Measurements from ENCODE around the gene STOML2.

The STOML2 gene

GRCh38 chr9:35071814-35072460 is 31.0 kb downstream of the STOML2 start:
- peak; percentile 91 for DNase-seq

- peak; percentile 38 for DNase-seq
Observed at GRCh38 chr9:35070823-35071813, 31.8 kb downstream of the STOML2 start.

GRCh38 chr9:35069020-35069419 is 33.9 kb downstream of the STOML2 start:
- no peak for DNase-seq

GRCh38 chr9:35067056-35067455 is 35.9 kb downstream of the STOML2 start:
- no peak for DNase-seq

- no peak for DNase-seq
Observed at GRCh38 chr9:35060548-35061207, 42.3 kb downstream of the STOML2 start.

- no peak for DNase-seq
Observed at GRCh38 chr9:35059438-35059837, 43.5 kb downstream of the STOML2 start.

GRCh38 chr9:35057271-35057620 is 45.7 kb downstream of the STOML2 start:
- no peak for DNase-seq

GRCh38 chr9:35056571-35057270 is 46.2 kb downstream of the STOML2 start:
- no peak for DNase-seq

GRCh38 chr9:35054871-35055644 is 47.9 kb downstream of the STOML2 start:
- no peak for DNase-seq

- no peak for DNase-seq
Observed at GRCh38 chr9:35054185-35054835, 48.6 kb downstream of the STOML2 start.

GRCh38 chr9:35051069-35051967 is 51.6 kb downstream of the STOML2 start:
- peak; percentile 79 for DNase-seq

Measured in hematopoietic multipotent progenitor cell treated with erythropoietin and hydrocortisone succinate and interleukin-3 and kit ligand, for 6 days (in vitro differentiated cells).